NCI-H2196 (cell line): ENCODE measurements around the gene NRL.
A peak's percentile ranks its signal among the peaks of the same experiment; 100 is the strongest.
"Not testable (repeated sequence)": the region's sequence is repeated elsewhere in the genome, so short reads cannot be mapped to it uniquely, and the experiment has no call there.

ENCODE experiments used
- DNase-seq: peaks from one replicate; lab custom pipeline; 2025; ENCODE audit not compliant: unreplicated experiment; lab: John Stamatoyannopoulos, UW

NRL gene

GRCh38 chr14:24054646-24055045 is 60.1 kb downstream of the NRL start:
- no peak for DNase-seq

GRCh38 chr14:24054324-24054641 is 60.5 kb downstream of the NRL start:
- DNase-seq = no peak

GRCh38 chr14:24053548-24054323 is 61.0 kb downstream of the NRL start:
- DNase-seq = no peak

- DNase-seq = no peak
Measured at GRCh38 chr14:24052656-24053547, 61.8 kb downstream of the NRL start.

GRCh38 chr14:24051789-24052655 is 62.7 kb downstream of the NRL start, which contains the start of gene CARMIL3:
Gene CARMIL3 (plus strand): TSS chr14:24052009. CDS start chr14:24052154, 145 bp downstream.
- DNase-seq = peak; percentile 77

- no peak for DNase-seq
Measured at GRCh38 chr14:24051176-24051788, 63.5 kb downstream of the NRL start.

- not testable (repeated sequence) for DNase-seq
Measured at GRCh38 chr14:24050753-24051152, 64.0 kb downstream of the NRL start.

GRCh38 chr14:24049002-24049401 is 65.7 kb downstream of the NRL start:
- not testable (repeated sequence) for DNase-seq

GRCh38 chr14:24042746-24043145 is 72.0 kb downstream of the NRL start:
- no peak for DNase-seq

- no peak for DNase-seq
Measured at GRCh38 chr14:24040692-24041091, 74.1 kb downstream of the NRL start.

- DNase-seq = no peak
Measured at GRCh38 chr14:24038686-24039085, 76.1 kb downstream of the NRL start.

GRCh38 chr14:24037658-24038037 is 77.1 kb downstream of the NRL start:
- no peak for DNase-seq

GRCh38 chr14:24036963-24037657 is 77.6 kb downstream of the NRL start:
- DNase-seq = not testable (repeated sequence)

- peak; percentile 79 for DNase-seq
Measured at GRCh38 chr14:24036169-24036962, 78.4 kb downstream of the NRL start.

GRCh38 chr14:24035769-24036168 is 79.0 kb downstream of the NRL start:
- peak; percentile 29 for DNase-seq

GRCh38 chr14:24032727-24033418 is 81.9 kb downstream of the NRL start:
- DNase-seq = no peak

- not testable (repeated sequence) for DNase-seq
Measured at GRCh38 chr14:24031331-24031730, 83.4 kb downstream of the NRL start.

GRCh38 chr14:24029687-24030086 is 85.1 kb downstream of the NRL start:
- DNase-seq = not testable (repeated sequence)
